SK-N-SH treated with all-trans-retinoic acid at 6 μM for 48 hours (cell line): ENCODE measurements around the gene CASP2.

Experiments used
- ATAC-seq: fragments of 200-7000 bp; cut with Tn5 transposase; 3 replicates; pipeline ENCODE4 v1.9.1; 2020; ENCODE audit warnings: mild to moderate bottlenecking, moderate library complexity
- BACH2 ChIP-seq: fragments of 250-450 bp; sonication (Bioruptor Pico); IDR thresholded peaks from 2 replicates; pipeline ENCODE4 v1.9.0; 2021; ENCODE audit warnings: mild to moderate bottlenecking, borderline replicate concordance
- CREB5 ChIP-seq: fragments of 250-450 bp; sonication (Bioruptor Pico); IDR thresholded peaks from 2 replicates; pipeline ENCODE4 v1.5.1; 2020; ENCODE audit warnings: low read depth, mild to moderate bottlenecking, moderate library complexity
- CSDC2 ChIP-seq: fragments of 250-450 bp; sonication (Bioruptor Pico); IDR thresholded peaks from 2 replicates; pipeline ENCODE4 v1.5.0; 2020; ENCODE audit warnings: mild to moderate bottlenecking, moderate library complexity
- CSRNP3 ChIP-seq: fragments of 250-450 bp; sonication (Bioruptor Pico); IDR thresholded peaks from 2 replicates; pipeline ENCODE4 v1.5.1; 2021; ENCODE audit warnings: mild to moderate bottlenecking, moderate library complexity
- OSR1 ChIP-seq: fragments of 250-450 bp; sonication (Bioruptor Pico); IDR thresholded peaks from 2 replicates; pipeline ENCODE4 v1.8.0; 2022; ENCODE audit warnings: moderate library complexity, mild to moderate bottlenecking, inconsistent platforms
- PATZ1 ChIP-seq: fragments of 250-450 bp; sonication (Bioruptor Pico); IDR thresholded peaks from 2 replicates; pipeline ENCODE4 v1.8.0; 2020; ENCODE audit warnings: mild to moderate bottlenecking, moderate library complexity, borderline replicate concordance
- POU6F1 ChIP-seq: fragments of 250-450 bp; sonication (Bioruptor Pico); IDR thresholded peaks from 2 replicates; pipeline ENCODE4 v1.8.0; 2021; ENCODE audit warnings: low read depth, mild to moderate bottlenecking, moderate library complexity, borderline replicate concordance
- RARB ChIP-seq: fragments of 250-450 bp; sonication (Bioruptor Pico); IDR thresholded peaks from 2 replicates; pipeline ENCODE4 v1.8.0; 2021; ENCODE audit warnings: mild to moderate bottlenecking, moderate library complexity
- SNAI2 ChIP-seq: fragments of 250-450 bp; sonication (Bioruptor Pico); IDR thresholded peaks from 2 replicates; pipeline ENCODE4 v1.5.0; 2020; ENCODE audit warnings: mild to moderate bottlenecking, moderate library complexity
- TCF4 ChIP-seq: fragments of 250-450 bp; sonication (Bioruptor Pico); IDR thresholded peaks from 2 replicates; pipeline ENCODE4 v1.8.0; 2021; ENCODE audit warnings: mild to moderate bottlenecking, moderate library complexity, borderline replicate concordance
- TSHZ2 ChIP-seq: fragments of 250-450 bp; sonication (Bioruptor Pico); IDR thresholded peaks from 2 replicates; pipeline ENCODE4 v1.5.0; 2020; ENCODE audit warnings: mild to moderate bottlenecking, moderate library complexity
- ZFP3 ChIP-seq: fragments of 250-450 bp; sonication (Bioruptor Pico); IDR thresholded peaks from 2 replicates; pipeline ENCODE4 v1.5.0; 2020; ENCODE audit warnings: mild to moderate bottlenecking, moderate library complexity
- ZFP30 ChIP-seq: fragments of 450-650 bp; formaldehyde crosslinking; IDR thresholded peaks from 2 replicates; pipeline ENCODE4 v1.5.0; 2022; ENCODE audit warnings: mild to moderate bottlenecking, moderate library complexity
- ZNF565 ChIP-seq: fragments of 450-650 bp; formaldehyde crosslinking; conservative IDR thresholded peaks from 2 replicates; pipeline ENCODE4 v1.5.0; 2020; ENCODE audit warnings: low read depth, mild to moderate bottlenecking, moderate library complexity
- ZNF70 ChIP-seq: fragments of 450-650 bp; formaldehyde crosslinking; IDR thresholded peaks from 2 replicates; pipeline ENCODE4 v1.5.0; 2020; ENCODE audit warnings: mild to moderate bottlenecking, moderate library complexity
- ZNF8 ChIP-seq: fragments of 450-650 bp; formaldehyde crosslinking; IDR thresholded peaks from 2 replicates; pipeline ENCODE4 v1.5.0; 2020; ENCODE audit warnings: mild to moderate bottlenecking, moderate library complexity

The CASP2 gene

GRCh38 chr7:143296686-143297085, 8.5 kb downstream of the CASP2 start:
- no peak for ATAC-seq
- no peak for TF ChIP-seq ZNF70
- TF ChIP-seq BACH2 (CRISPR knock-in tag), result no peak
- TF ChIP-seq ZFP3 (CRISPR knock-in tag), result no peak
- TF ChIP-seq CREB5 (CRISPR knock-in tag), result no peak
- TF ChIP-seq PATZ1 (CRISPR knock-in tag), result no peak
- TF ChIP-seq OSR1 (CRISPR knock-in tag), result no peak
- TF ChIP-seq ZNF8 (CRISPR knock-in tag), result no peak
- no peak for TF ChIP-seq ZFP30 (CRISPR knock-in tag)
- TF ChIP-seq ZNF565 (CRISPR knock-in tag), result no peak
- no peak for TF ChIP-seq CSDC2 (CRISPR knock-in tag)
- TF ChIP-seq SNAI2 (CRISPR knock-in tag), result no peak

- TF ChIP-seq OSR1 (CRISPR knock-in tag) (no peak), CSDC2 (CRISPR knock-in tag) (no peak), CSRNP3 (CRISPR knock-in tag) (no peak), PATZ1 (CRISPR knock-in tag) (no peak), TCF4 (CRISPR knock-in tag) (no peak), TSHZ2 (no peak), POU6F1 (no peak), ZNF565 (CRISPR knock-in tag) (no peak)
- no peak for ATAC-seq
Observed at GRCh38 chr7:143299346-143299745, 11.2 kb downstream of the CASP2 start.

GRCh38 chr7:143299840-143300239, 11.7 kb downstream of the CASP2 start:
- ATAC-seq, result peak; percentile 80
- TF ChIP-seq OSR1 (CRISPR knock-in tag) (no peak), TSHZ2 (no peak), RARB (CRISPR knock-in tag) (no peak), TCF4 (CRISPR knock-in tag) (no peak), ZNF8 (CRISPR knock-in tag) (no peak), BACH2 (CRISPR knock-in tag) (no peak), ZNF70 (no peak)
